Caco-2 (cell line): Measurements from ENCODE around the gene LRIF1. TPM values are rescaled to one million over a fixed set of nuclear protein-coding genes. Genes with fewer than 3 reads are reported as not detected.
"Not testable (repeated sequence)": the region's sequence is repeated elsewhere in the genome, so short reads cannot be mapped to it uniquely, and the experiment has no call there.

Experiments used
- BruUV-seq: library from RNA; stranded (reverse); fragments of 400-500 nt; replicated peaks from 2 replicates; lab custom pipeline; 2021; lab: Mats Ljungman, UMichigan
- CTCF ChIA-PET: fragments of 300-600 bp; sonication (Branson Sonifier 250); formaldehyde crosslinking; loops from one replicate; lab custom pipeline; 2022; ENCODE audit warnings: antibody characterized with exemption; lab: Charles Lee
- POLR2A ChIA-PET: fragments of 300-600 bp; sonication (Branson Sonifier 250); formaldehyde crosslinking; loops from one replicate; lab custom pipeline; 2022; ENCODE audit warnings: antibody characterized with exemption; lab: Charles Lee
- DNase-seq, 2 experiments: peaks; one replicate each; pipeline versions ENCODE4 v3.0.0 to v3.0.0-alpha.2; 2020 to 2022
- H3K27me3 ChIP-seq: replicated peaks from 2 replicates; pipeline ENCODE4 v1.6.0; 2011; ENCODE audit warnings: low read length; ENCODE audit not compliant: control insufficient read depth, insufficient read depth
- H3K36me3 ChIP-seq: 2 replicates; pipeline ENCODE4 v1.5.1; 2011; ENCODE audit warnings: low read length; ENCODE audit not compliant: control insufficient read depth, insufficient read depth
- H3K4me1 ChIP-seq: fragments of 250-450 bp; sonication (Bioruptor Pico); 2 replicates; pipeline ENCODE4 v1.5.1; 2020; ENCODE audit warnings: mild to moderate bottlenecking
- H3K4me3 ChIP-seq: 2 replicates; pipeline ENCODE4 v1.5.1; 2011; ENCODE audit warnings: low read depth, mild to moderate bottlenecking, control low read depth, low read length
- H3K9me3 ChIP-seq: fragments of 250-450 bp; sonication (Bioruptor Pico); 2 replicates; pipeline ENCODE4 v1.5.1; 2020; ENCODE audit warnings: mild to moderate bottlenecking, moderate library complexity
- H3K27ac Mint-ChIP-seq: one replicate; pipeline ENCODE4 v1.8.0; 2022; ENCODE audit warnings: mixed read lengths; ENCODE audit not compliant: unreplicated experiment
- H3K27me3 Mint-ChIP-seq: one replicate; pipeline ENCODE4 v1.8.0; 2022; ENCODE audit warnings: mixed read lengths; ENCODE audit not compliant: insufficient read depth, unreplicated experiment
- H3K36me3 Mint-ChIP-seq: one replicate; pipeline ENCODE4 v1.8.0; 2022; ENCODE audit warnings: mild to moderate bottlenecking, mixed read lengths; ENCODE audit not compliant: insufficient read depth, unreplicated experiment
- H3K4me1 Mint-ChIP-seq: one replicate; pipeline ENCODE4 v1.8.0; 2022; ENCODE audit warnings: low read depth, mixed read lengths; ENCODE audit not compliant: unreplicated experiment
- H3K4me3 Mint-ChIP-seq: one replicate; pipeline ENCODE4 v1.8.0; 2022; ENCODE audit warnings: mild to moderate bottlenecking, moderate library complexity, mixed read lengths; ENCODE audit not compliant: unreplicated experiment
- H3K9me3 Mint-ChIP-seq: one replicate; pipeline ENCODE4 v1.8.0; 2022; ENCODE audit warnings: mixed read lengths; ENCODE audit not compliant: unreplicated experiment
- CTCF ChIP-seq, 2 experiments: fragments of 200-600 bp in 1 of 2; IDR thresholded peaks; 1 replicate in 1 of 2; 2 replicates in 1 of 2; pipeline versions ENCODE4 v1.5.1 to v1.8.0; 2011 to 2022; ENCODE audit warnings: antibody characterized with exemption in 1 of 2, control low read depth in 1 of 2, inconsistent platforms in 1 of 2, low read depth in 1 of 2, low read length in 1 of 2, mild to moderate bottlenecking in 1 of 2, moderate library complexity in 1 of 2; ENCODE audit not compliant: insufficient read depth in 1 of 2, severe bottlenecking in 1 of 2, unreplicated experiment in 1 of 2
- intact Hi-C: fragments of 100-400 bp; cut with micrococcal nuclease; formaldehyde crosslinking; loops from one replicate; pipeline ENCODE4 v1.10.0; 2022; ENCODE audit not compliant: unreplicated experiment
- total RNA-seq: library from RNA; stranded (reverse); gene quantifications from 2 replicates; pipeline ENCODE4 v1.2.3, GENCODE V29; 2022

The LRIF1 gene
- total RNA-seq, 1 experiment from 2014 or later, result 31.7 TPM

GRCh38 chr1:111006556-111006955 lies 42.8 kb upstream of the LRIF1 start:
- Histone ChIP-seq H3K4me1 (no peaks in the 10 kb centered on the region), H3K36me3 (no peaks in the 10 kb centered on the region), H3K4me3 (no peak overlapping the region), H3K27me3 (no peaks in the 10 kb centered on the region), H3K9me3 (no peaks in the 10 kb centered on the region)
- no peak for DNase-seq
- ChIA-PET POLR2A (no interaction called here), CTCF (no interaction called here)
- no peak overlapping the region for H3K27ac Mint-ChIP-seq
- H3K36me3 Mint-ChIP-seq, result no peaks in the 10 kb centered on the region
- no peak overlapping the region for H3K4me3 Mint-ChIP-seq
- no peaks in the 10 kb centered on the region for H3K4me1 Mint-ChIP-seq
- peaks cover 3% of the 10 kb centered on the region for H3K9me3 Mint-ChIP-seq
- BruUV-seq, result no TSS peak
- intact Hi-C loops, result no loop called here
- peaks cover 4% of the 10 kb centered on the region for H3K27me3 Mint-ChIP-seq
- no peak for TF ChIP-seq CTCF (IDR thresholded peaks at IDR 0.05; ENCODE audit: insufficient read depth in 1 of 2, low read depth in 1 of 2, low read length in 1 of 2, severe bottlenecking in 1 of 2, unreplicated experiment in 1 of 2)

GRCh38 chr1:110999607-111000006 lies 35.9 kb upstream of the LRIF1 start:
- POLR2A ChIA-PET, H3K9me3 ChIP-seq, intact Hi-C loops, H3K4me3 ChIP-seq, CTCF ChIA-PET, H3K36me3 ChIP-seq, H3K27me3 ChIP-seq, H3K4me1 ChIP-seq, H3K36me3 Mint-ChIP-seq, H3K4me1 Mint-ChIP-seq, DNase-seq, BruUV-seq, H3K4me3 Mint-ChIP-seq, H3K27ac Mint-ChIP-seq: not testable (repeated sequence)
- Mint-ChIP-seq H3K27me3 (peaks cover 12% of the 10 kb centered on the region), H3K9me3 (peaks cover 12% of the 10 kb centered on the region)

GRCh38 chr1:110992329-110992728 lies 28.6 kb upstream of the LRIF1 start:
- H3K27ac Mint-ChIP-seq, BruUV-seq, H3K4me1 Mint-ChIP-seq, H3K36me3 Mint-ChIP-seq, H3K27me3 ChIP-seq, H3K9me3 Mint-ChIP-seq, H3K4me1 ChIP-seq, H3K36me3 ChIP-seq, H3K9me3 ChIP-seq, H3K4me3 Mint-ChIP-seq, H3K4me3 ChIP-seq, H3K27me3 Mint-ChIP-seq: not testable (repeated sequence)
- ChIA-PET POLR2A (interaction anchor here (0.5 to 1.0 kb wide), 2 partner anchors 28 to 58 kb away, joined by 3 read pairs; no protein-coding TSS in a partner anchor), CTCF (interaction anchor here (0.5 to 1.6 kb wide), 4 partner anchors 163 to 1565 kb away, joined by 3 to 6 read pairs (median 4); no protein-coding TSS in a partner anchor)
- intact Hi-C loops, result loop anchor here (5.0 kb wide), 1 partner anchor 210 kb away; no protein-coding TSS in a partner anchor
- DNase-seq, result peak in 1 of 2 experiments; percentile 2

- H3K36me3 ChIP-seq, H3K36me3 Mint-ChIP-seq, H3K9me3 Mint-ChIP-seq, H3K4me1 Mint-ChIP-seq, H3K9me3 ChIP-seq, H3K4me3 Mint-ChIP-seq, H3K4me1 ChIP-seq, POLR2A ChIA-PET, BruUV-seq, H3K27me3 ChIP-seq, H3K27me3 Mint-ChIP-seq, DNase-seq, H3K27ac Mint-ChIP-seq, H3K4me3 ChIP-seq: not testable (repeated sequence)
- CTCF ChIA-PET, result interaction anchor here (0.7 to 1.6 kb wide), 2 partner anchors 208 to 411 kb away, joined by 3 to 4 read pairs; no protein-coding TSS in a partner anchor
- intact Hi-C loops, result loop anchor here (5.0 kb wide), 1 partner anchor 209 kb away; no protein-coding TSS in a partner anchor
These were observed 27.6 kb upstream of the LRIF1 start for GRCh38 chr1:110991295-110991694.
